GM12878 (cell line): ENCODE data around the gene INHA. TPM values are rescaled to one million over a fixed set of nuclear protein-coding genes. Genes with fewer than 3 reads are reported as not detected.

Experiments
- ATAC-seq: fragments of 200-7000 bp; cut with Tn5 transposase; 3 replicates; pipeline ENCODE4 v1.9.1; 2020; ENCODE audit warnings: mild to moderate bottlenecking, moderate library complexity
- BruUV-seq: library from RNA; stranded (reverse); fragments of 400-500 nt; replicated peaks from 2 replicates; lab custom pipeline; 2021; lab: Mats Ljungman, UMichigan
- CTCF ChIA-PET: fragments of 300-600 bp; sonication (Branson Sonifier 250); formaldehyde crosslinking; extraction: SDS; loops from one replicate; lab custom pipeline; 2021; ENCODE audit warnings: inconsistent platforms; lab: Yijun Ruan, JAX
- POLR2A ChIA-PET: fragments of 350-600 bp; formaldehyde crosslinking; extraction: SDS; loops from one replicate; lab custom pipeline; 2021; ENCODE audit warnings: inconsistent platforms; lab: Charles Lee
- RAD21 ChIA-PET: fragments of 300-600 bp; sonication (Branson Sonifier 250); formaldehyde crosslinking; loops from one replicate; lab custom pipeline; 2023; ENCODE audit warnings: antibody characterized with exemption; ENCODE audit not compliant: unreplicated experiment; lab: Charles Lee
- SMC1A ChIA-PET: fragments of 300-600 bp; sonication (Branson Sonifier 250); formaldehyde crosslinking; loops from one replicate; lab custom pipeline; 2023; ENCODE audit not compliant: unreplicated experiment, uncharacterized antibody; lab: Charles Lee
- DNase-seq: peaks from one replicate; pipeline ENCODE4 v3.0.0-alpha.2; 2011; ENCODE audit warnings: low read depth, low spot score
- FAIRE-seq: peaks from 3 replicates; lab custom pipeline; 2011; peaks lifted over from hg19 to GRCh38; lab: Jason Lieb, UNC
- H2AFZ ChIP-seq: 2 replicates; pipeline ENCODE4 v1.6.0; 2011; ENCODE audit warnings: low read depth, low read length, control low read depth; ENCODE audit not compliant: control insufficient read depth
- H3K27ac ChIP-seq: 2 replicates; pipeline ENCODE4 v1.5.1; 2011; ENCODE audit warnings: control low read depth; ENCODE audit not compliant: control insufficient read depth, insufficient read depth
- H3K27me3 ChIP-seq, 2 experiments: replicated peaks in 1 of 2; 2 replicates each; pipeline versions ENCODE4 v1.6.0 to v1.6.1; 2011; ENCODE audit warnings: low read length in 1 of 2; ENCODE audit not compliant: control insufficient read depth in 2 of 2, insufficient read depth in 2 of 2
- H3K36me3 ChIP-seq, 2 experiments: 2 replicates each; pipeline ENCODE4 v1.5.1; 2011; ENCODE audit warnings: low read length in 1 of 2; ENCODE audit not compliant: control insufficient read depth in 2 of 2, insufficient read depth in 2 of 2
- H3K4me1 ChIP-seq: 2 replicates; pipeline ENCODE4 v1.6.1; 2011; ENCODE audit warnings: mild to moderate bottlenecking, low read length, moderate library complexity, mixed read lengths; ENCODE audit not compliant: control insufficient read depth, insufficient read depth
- H3K4me2 ChIP-seq: 2 replicates; pipeline ENCODE4 v1.6.0; 2011; ENCODE audit warnings: control low read depth; ENCODE audit not compliant: control insufficient read depth, insufficient read depth
- H3K4me3 ChIP-seq: fragments of 200-600 bp; sonication (generic); 2 replicates; pipeline ENCODE4 v1.5.1; 2016
- H3K79me2 ChIP-seq: 2 replicates; pipeline ENCODE4 v1.6.0; 2011; ENCODE audit warnings: low read length; ENCODE audit not compliant: control insufficient read depth, insufficient read depth
- H3K9ac ChIP-seq: 2 replicates; pipeline ENCODE4 v1.8.0; 2011; ENCODE audit warnings: low read length, control low read depth, mixed read lengths; ENCODE audit not compliant: control insufficient read depth, insufficient read depth
- H3K9me3 ChIP-seq: replicated peaks from 3 replicates; pipeline ENCODE4 v1.5.1; 2011; ENCODE audit warnings: mild to moderate bottlenecking, low read length; ENCODE audit not compliant: control insufficient read depth, insufficient read depth
- H4K20me1 ChIP-seq: 2 replicates; pipeline ENCODE4 v1.6.0; 2011; ENCODE audit not compliant: control insufficient read depth, insufficient read depth
- E2F4 ChIP-seq: IDR thresholded peaks from 2 replicates; pipeline ENCODE4 v1.6.1; 2012; ENCODE audit warnings: low read depth, low read length, improper control_type of control experiment
- GATAD2B ChIP-seq: fragments of 450-650 bp; conservative IDR thresholded peaks from 2 replicates; pipeline ENCODE4 v1.6.1; 2017; ENCODE audit warnings: low read depth, mild to moderate bottlenecking, moderate library complexity
- IRF3 ChIP-seq: fragments of 450-650 bp; IDR thresholded peaks from 2 replicates; pipeline ENCODE4 v1.6.1; 2014; ENCODE audit warnings: mild to moderate bottlenecking
- NBN ChIP-seq: fragments of 450-650 bp; IDR thresholded peaks from 2 replicates; pipeline ENCODE4 v1.6.1; 2016
- SKIL ChIP-seq: fragments of 450-650 bp; IDR thresholded peaks from 2 replicates; pipeline ENCODE4 v1.6.1; 2017; ENCODE audit warnings: mild to moderate bottlenecking, low read depth, inconsistent platforms; ENCODE audit not compliant: poor library complexity, severe bottlenecking
- SMAD1 ChIP-seq: fragments of 450-650 bp; IDR thresholded peaks from 2 replicates; pipeline ENCODE4 v1.6.1; 2018; ENCODE audit warnings: mild to moderate bottlenecking, low read depth; ENCODE audit not compliant: partially characterized antibody
- SMAD5 ChIP-seq: IDR thresholded peaks from 2 replicates; pipeline ENCODE4 v1.6.1; 2016; ENCODE audit warnings: antibody characterized with exemption, low read depth
- SPI1 ChIP-seq: IDR thresholded peaks from 2 replicates; pipeline ENCODE4 v1.6.1; 2011; ENCODE audit warnings: low read depth, mild to moderate bottlenecking, low read length, moderate library complexity, borderline replicate concordance; ENCODE audit not compliant: insufficient read depth
- TCF12 ChIP-seq: IDR thresholded peaks from 2 replicates; pipeline ENCODE4 v1.6.1; 2011; ENCODE audit warnings: low read depth, mild to moderate bottlenecking, low read length
- TCF3 ChIP-seq: IDR thresholded peaks from 2 replicates; pipeline ENCODE4 v1.6.1; 2012; ENCODE audit warnings: low read depth, mild to moderate bottlenecking, low read length, borderline replicate concordance; ENCODE audit not compliant: insufficient read depth
- ZBTB4 ChIP-seq: fragments of 450-650 bp; formaldehyde crosslinking; IDR thresholded peaks from 2 replicates; pipeline ENCODE4 v1.4.0; 2022; ENCODE audit warnings: mild to moderate bottlenecking, moderate library complexity
- WGBS: methylation state at CpG from one replicate; pipeline ENCODE4 v1.1.6; 2016; ENCODE audit warnings: low lambda C conversion rate; ENCODE audit not compliant: insufficient replicate concordance, insufficient coverage; ENCODE audit errors: missing lambda C conversion rate; 5-methylcytosine and 5-hydroxymethylcytosine counted together
- in situ Hi-C: fragments of 300-500 bp; cut with MboI; formaldehyde crosslinking; loops from 9 replicates; pipeline ENCODE4 v1.14.3; 2018; ENCODE audit warnings: mixed read lengths
- intact Hi-C: fragments of 100-400 bp; cut with micrococcal nuclease; formaldehyde crosslinking; loops from one replicate; pipeline ENCODE4 v1.14.2; 2022; ENCODE audit not compliant: unreplicated experiment
- polyA plus RNA-seq, 11 experiments: library from polyadenylated mRNA; depleted of rRNA in 4 of 11; unstranded in 6 of 11; stranded (reverse) in 5 of 11; fragments of >200 nt; fragmentation: Nextera tagmentation in 4 of 11; fragmentation: Illumina TruSeq in 1 of 11; extraction: Ambion mirVana in 4 of 11; extraction: Trizol in 1 of 11; gene quantifications; 1 replicate in 1 of 11; 2 replicates in 10 of 11; pipeline versions ENCODE4 v1.2.1 to v1.2.3, GENCODE V29; 2011 to 2016; ENCODE audit warnings: inconsistent platforms in 2 of 11, missing spikeins in 2 of 11, low read depth in 1 of 11
- total RNA-seq, 4 experiments: library from RNA; depleted of rRNA in 3 of 4; stranded (reverse); fragments of >200 nt in 3 of 4; fragmentation: Illumina TruSeq in 1 of 4; extraction: Trizol in 1 of 4; gene quantifications; 2 replicates each; pipeline versions ENCODE4 v1.2.1 to v1.2.3, GENCODE V29; 2013 to 2021

The INHA gene
- total and polyA plus RNA-seq, 10 of the 15 experiments (the other 5 are each of a cell fraction or from before 2014, with no cell fraction given) = not detected

GRCh38 chr2:219530048-219530963, 41.8 kb upstream of the INHA start (continued):
- 0 out of 2 replicates have a peak, but pooled peaks have one; percentile 8 for TF ChIP-seq IRF3
- no peak for TF ChIP-seq TCF12

GRCh38 chr2:219531639-219532377, 40.3 kb upstream of the INHA start:
- CTCF ChIA-PET = interaction anchor here (0.6 to 10.8 kb wide), 7 partner anchors 9 to 129 kb away, joined by 3 to 224 read pairs (median 5); partner anchors contain the start of gene GMPPA
- no peaks in the 10 kb centered on the region for H3K79me2 ChIP-seq
- no peak for DNase-seq
- H3K27ac ChIP-seq = no peak overlapping the region
- no peaks in the 10 kb centered on the region for H3K9me3 ChIP-seq
- no peak overlapping the region for H3K4me3 ChIP-seq
- no peaks in the 10 kb centered on the region for H3K4me1 ChIP-seq
- in situ Hi-C loops (loop anchor here (5.0 kb wide), 1 partner anchor 130 kb away; no protein-coding TSS in a partner anchor), intact Hi-C loops (no loop called here)
- no peaks in the 10 kb centered on the region for H3K36me3 ChIP-seq
- H3K27me3 ChIP-seq = peaks cover 3 to 10% of the 10 kb centered on the region in 2 experiments; a peak in 3 of 4 replicates
- RAD21 ChIA-PET = interaction anchor here (1.1 to 2.2 kb wide), 2 partner anchors 36 to 55 kb away, joined by 4 to 7 read pairs; a partner anchor contains a TSS
- no TSS peak for BruUV-seq
- no peaks in the 10 kb centered on the region; the same call in 1 of the 2 replicates for H4K20me1 ChIP-seq
- no peak overlapping the region for H2AFZ ChIP-seq
- ATAC-seq = no peak
- WGBS = 34% methylated on average over 20 of the region's 20 CpGs
- H3K9ac ChIP-seq = no peak overlapping the region
- no peak for FAIRE-seq
- POLR2A ChIA-PET = no interaction called here
- no peak overlapping the region for H3K4me2 ChIP-seq
- SMC1A ChIA-PET = interaction anchor here (4.3 kb wide), 1 partner anchor 36 kb away, joined by 41 read pairs; a partner anchor contains a TSS
- TF ChIP-seq GATAD2B (no peak), SMAD5 (no peak), TCF3 (no peak), SKIL (no peak), SMAD1 (no peak), ZBTB4 (CRISPR knock-in tag) (no peak), NBN (no peak), E2F4 (no peak), SPI1 (no peak)
